ENCODE results near the gene PTGES.

PTGES gene

GRCh38 chr9:129714511-129715061, 38.3 kb downstream of the PTGES start:
- Mint-ChIP-seq H3K4me1 (peaks cover 52% of the 10 kb centered on the region), H3K27ac (peak overlapping the region; percentile 91), H3K4me3 (peak overlapping the region; percentile 21), H3K36me3 (ENCODE audit: low read depth) (peaks cover 4% of the 10 kb centered on the region), H3K9me3 (no peaks in the 10 kb centered on the region), H3K27me3 (ENCODE audit: low read depth, poor library complexity) (peaks cover 7% of the 10 kb centered on the region)
- TF ChIP-seq CTCF (IDR thresholded peaks at IDR 0.05): no peak
- no peak for DNase-seq

- no peak overlapping the region for H3K4me3 Mint-ChIP-seq
- peaks cover 1% of the 10 kb centered on the region for H3K36me3 Mint-ChIP-seq (ENCODE audit: low read depth)
- H3K27ac Mint-ChIP-seq: peak overlapping the region; percentile 98
- no peak for TF ChIP-seq CTCF (IDR thresholded peaks at IDR 0.05)
- peaks cover 65% of the 10 kb centered on the region for H3K4me1 Mint-ChIP-seq
- DNase-seq: no peak
- peaks cover under 1% of the 10 kb centered on the region for H3K27me3 Mint-ChIP-seq (ENCODE audit: low read depth, poor library complexity)
- no peaks in the 10 kb centered on the region for H3K9me3 Mint-ChIP-seq
Measured at GRCh38 chr9:129713402-129713679, 39.5 kb downstream of the PTGES start.

- TF ChIP-seq CTCF (IDR thresholded peaks at IDR 0.05): no peak
- H3K4me3 Mint-ChIP-seq: peak overlapping the region; percentile 34
- peaks cover 70% of the 10 kb centered on the region for H3K4me1 Mint-ChIP-seq
- no peaks in the 10 kb centered on the region for H3K27me3 Mint-ChIP-seq (ENCODE audit: low read depth, poor library complexity)
- H3K36me3 Mint-ChIP-seq (ENCODE audit: low read depth): peaks cover 5% of the 10 kb centered on the region
- H3K9me3 Mint-ChIP-seq: no peaks in the 10 kb centered on the region
- no peak for DNase-seq
- peak overlapping the region; percentile 98 for H3K27ac Mint-ChIP-seq
Measured at GRCh38 chr9:129712634-129713401, 40.0 kb downstream of the PTGES start.

GRCh38 chr9:129710169-129710453, 42.7 kb downstream of the PTGES start:
- TF ChIP-seq CTCF (IDR thresholded peaks at IDR 0.05): no peak
- H3K9me3 Mint-ChIP-seq: no peaks in the 10 kb centered on the region
- peaks cover 9% of the 10 kb centered on the region for H3K36me3 Mint-ChIP-seq (ENCODE audit: low read depth)
- peaks cover 62% of the 10 kb centered on the region for H3K4me1 Mint-ChIP-seq
- H3K27me3 Mint-ChIP-seq (ENCODE audit: low read depth, poor library complexity): no peaks in the 10 kb centered on the region
- H3K4me3 Mint-ChIP-seq: peak overlapping the region; percentile 57
- DNase-seq: no peak
- H3K27ac Mint-ChIP-seq: peak overlapping the region; percentile 98

- Mint-ChIP-seq H3K4me3 (peak overlapping the region; percentile 57), H3K27ac (peak overlapping the region; percentile 98), H3K9me3 (no peaks in the 10 kb centered on the region), H3K4me1 (peaks cover 57% of the 10 kb centered on the region), H3K27me3 (ENCODE audit: low read depth, poor library complexity) (no peaks in the 10 kb centered on the region), H3K36me3 (ENCODE audit: low read depth) (peaks cover 9% of the 10 kb centered on the region)
- peak; percentile 45 for DNase-seq
- no peak for TF ChIP-seq CTCF (IDR thresholded peaks at IDR 0.05)
Measured at GRCh38 chr9:129709438-129710168, 43.2 kb downstream of the PTGES start.
